Neural progenitor cell (in vitro differentiated cells): Measurements from ENCODE around the gene SAG.

ENCODE experiments used
- CTCF ChIP-seq: fragments of 200-600 bp; sonication (generic); IDR thresholded peaks from 2 replicates; pipeline ENCODE4 v1.5.1; 2017; ENCODE audit warnings: antibody characterized with exemption, mild to moderate bottlenecking
- EZH2 ChIP-seq: fragments of 200-600 bp; sonication (generic); IDR thresholded peaks from 2 replicates; pipeline ENCODE4 v1.6.1; 2017; ENCODE audit warnings: antibody characterized with exemption, mild to moderate bottlenecking, moderate library complexity

- TF ChIP-seq CTCF: no peak
- no peak for TF ChIP-seq EZH2
Measured at GRCh38 chr2:233320470-233320869, 12.9 kb downstream of the SAG start.
